ENCODE data around the gene WDTC1.

DNA sequence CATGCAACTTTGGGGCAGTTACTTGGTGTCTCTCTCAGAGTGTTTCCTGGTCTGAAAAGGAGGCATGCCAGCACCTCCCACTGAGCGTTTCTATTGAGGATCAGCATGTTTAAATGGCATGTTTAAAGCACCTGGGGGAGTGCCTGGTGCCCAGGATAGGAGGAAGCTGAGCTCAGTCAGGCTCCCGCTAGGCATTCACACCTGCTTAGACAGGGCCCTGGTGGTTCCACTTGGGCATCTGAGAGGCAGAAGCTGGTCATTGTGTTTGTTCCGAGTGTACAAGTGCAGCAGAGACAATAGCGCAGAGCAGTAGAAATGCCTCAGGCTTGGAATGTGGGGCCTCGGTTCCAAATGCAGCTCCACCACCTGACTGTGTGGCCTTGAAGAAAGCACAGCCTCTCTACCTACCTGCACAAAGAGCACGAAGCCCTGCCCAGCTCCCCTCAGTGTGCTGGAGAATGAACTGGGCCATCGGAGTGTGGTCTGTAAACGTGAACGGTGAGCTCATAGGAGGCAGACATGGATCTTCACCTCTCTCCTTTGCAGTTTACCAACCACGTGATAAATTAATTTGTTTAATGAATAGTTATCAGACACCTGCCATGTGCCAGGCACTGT lies 67.3 kb downstream of the WDTC1 start:
- TF ChIP-seq, protein P1, sequence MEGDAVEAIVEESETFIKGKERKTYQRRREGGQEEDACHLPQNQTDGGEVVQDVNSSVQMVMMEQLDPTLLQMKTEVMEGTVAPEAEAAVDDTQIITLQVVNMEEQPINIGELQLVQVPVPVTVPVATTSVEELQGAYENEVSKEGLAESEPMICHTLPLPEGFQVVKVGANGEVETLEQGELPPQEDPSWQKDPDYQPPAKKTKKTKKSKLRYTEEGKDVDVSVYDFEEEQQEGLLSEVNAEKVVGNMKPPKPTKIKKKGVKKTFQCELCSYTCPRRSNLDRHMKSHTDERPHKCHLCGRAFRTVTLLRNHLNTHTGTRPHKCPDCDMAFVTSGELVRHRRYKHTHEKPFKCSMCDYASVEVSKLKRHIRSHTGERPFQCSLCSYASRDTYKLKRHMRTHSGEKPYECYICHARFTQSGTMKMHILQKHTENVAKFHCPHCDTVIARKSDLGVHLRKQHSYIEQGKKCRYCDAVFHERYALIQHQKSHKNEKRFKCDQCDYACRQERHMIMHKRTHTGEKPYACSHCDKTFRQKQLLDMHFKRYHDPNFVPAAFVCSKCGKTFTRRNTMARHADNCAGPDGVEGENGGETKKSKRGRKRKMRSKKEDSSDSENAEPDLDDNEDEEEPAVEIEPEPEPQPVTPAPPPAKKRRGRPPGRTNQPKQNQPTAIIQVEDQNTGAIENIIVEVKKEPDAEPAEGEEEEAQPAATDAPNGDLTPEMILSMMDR (IDR thresholded peaks at IDR 0.05; ENCODE audit: low read length) = no peak
- TF ChIP-seq EZH2phosphoT487 (IDR thresholded peaks at IDR 0.05; ENCODE audit: low read length) = no peak

All from MM.1S (cell line).